ENCODE measurements around the gene RPUSD3. TPM values are rescaled to one million over a fixed set of nuclear protein-coding genes. Genes with fewer than 3 reads are reported as not detected.

The RPUSD3 gene
- total and polyA plus RNA-seq, 2 donors (not counting 3 experiments of a cell fraction or from before 2014, with no cell fraction given): 38.9 to 56.6 TPM

- TF ChIP-seq MAX (IDR thresholded peaks at IDR 0.05; ENCODE audit: insufficient read depth, insufficient read length) (no peak), EZH2 (IDR thresholded peaks at IDR 0.05; ENCODE audit: borderline replicate concordance, low read depth, low read length, severe bottlenecking) (no peak), GATA2 (IDR thresholded peaks at IDR 0.05; ENCODE audit: insufficient read depth, insufficient read length, low read depth, low read length) (no peak)
- H3K9ac ChIP-seq (replicated peaks; ENCODE audit: extremely low read depth, insufficient read depth, low read length): no peak overlapping the region
- H4K20me1 ChIP-seq (replicated peaks; ENCODE audit: control insufficient read depth, extremely low read depth, insufficient read depth, low read length): no peaks in the 10 kb centered on the region
- peaks cover 0 to 2% of the 10 kb centered on the region in 2 experiments for H3K36me3 ChIP-seq (ENCODE audit: control insufficient read depth in 2 of 2, extremely low read depth in 1 of 2, insufficient read depth in 2 of 2, low read length in 2 of 2)
- POLR2A ChIA-PET: interaction anchor here (0.6 to 0.7 kb wide), 3 partner anchors 9 to 100 kb away, joined by 3 to 5 read pairs (median 4); no protein-coding TSS in a partner anchor
- intact Hi-C loops (cut with micrococcal nuclease): no loop called here
- no peaks in the 10 kb centered on the region for H3K9me3 ChIP-seq (replicated peaks; ENCODE audit: control insufficient read depth, insufficient read depth, low read length)
- no peaks in the 10 kb centered on the region for H3K9me1 ChIP-seq (replicated peaks; ENCODE audit: control insufficient read depth, extremely low read depth, insufficient read depth, low read length)
- CTCF ChIA-PET: interaction anchor here (0.7 to 5.2 kb wide), 4 partner anchors 10 to 100 kb away, joined by 3 to 35 read pairs (median 6); partner anchors contain the start of gene CRELD1
- H3K27me3 ChIP-seq (ENCODE audit: control insufficient read depth in 2 of 2, insufficient read depth in 2 of 2, low read length in 2 of 2): no peaks in the 10 kb centered on the region
- H2AFZ ChIP-seq (ENCODE audit: low read depth, low read length): no peak overlapping the region
- no peak overlapping the region for H3K4me2 ChIP-seq (ENCODE audit: insufficient read depth, low read length)
- BruUV-seq (replicated peaks): no TSS peak
- no peak overlapping the region for H3K4me3 ChIP-seq (replicated peaks in 1 of 3; ENCODE audit: insufficient read depth in 1 of 3, low read depth in 1 of 3, low read length in 3 of 3)
- dilution Hi-C loops (cut with MboI; ENCODE audit: extremely low pct_ligation_motif_present, low sequenced_read_pairs): no loop called here
- peaks cover 12% of the 10 kb centered on the region for H3K4me1 ChIP-seq (ENCODE audit: control insufficient read depth, extremely low read depth, insufficient read depth, low read length)
- no peak overlapping the region for H3K27ac ChIP-seq (ENCODE audit: insufficient read depth, low read depth, low read length)
- FAIRE-seq (no peak), DNase-seq (ENCODE audit: low read depth, low spot score) (no peak)
- peaks cover 3% of the 10 kb centered on the region for H3K79me2 ChIP-seq (ENCODE audit: control insufficient read depth, insufficient read depth, low read length)
Observed at GRCh38 chr3:9846931-9847488, 3.2 kb upstream of the RPUSD3 start.

GRCh38 chr3:9846231-9846630, 2.4 kb upstream of the RPUSD3 start:
- Histone ChIP-seq H2AFZ (ENCODE audit: low read depth, low read length) (peak overlapping the region; percentile 26), H3K9me1 (replicated peaks; ENCODE audit: control insufficient read depth, extremely low read depth, insufficient read depth, low read length) (no peaks in the 10 kb centered on the region), H3K27ac (ENCODE audit: insufficient read depth, low read depth, low read length) (no peak overlapping the region), H4K20me1 (replicated peaks; ENCODE audit: control insufficient read depth, extremely low read depth, insufficient read depth, low read length) (no peaks in the 10 kb centered on the region), H3K36me3 (ENCODE audit: control insufficient read depth in 2 of 2, extremely low read depth in 1 of 2, insufficient read depth in 2 of 2, low read length in 2 of 2) (peaks cover 2 to 4% of the 10 kb centered on the region in 2 experiments), H3K9me3 (replicated peaks; ENCODE audit: control insufficient read depth, insufficient read depth, low read length) (no peaks in the 10 kb centered on the region), H3K4me2 (ENCODE audit: insufficient read depth, low read length) (no peak overlapping the region), H3K79me2 (ENCODE audit: control insufficient read depth, insufficient read depth, low read length) (peaks cover 3% of the 10 kb centered on the region), H3K4me1 (ENCODE audit: control insufficient read depth, extremely low read depth, insufficient read depth, low read length) (peaks cover 12% of the 10 kb centered on the region), H3K9ac (replicated peaks; ENCODE audit: extremely low read depth, insufficient read depth, low read length) (no peak overlapping the region), H3K27me3 (ENCODE audit: control insufficient read depth in 2 of 2, insufficient read depth in 2 of 2, low read length in 2 of 2) (no peaks in the 10 kb centered on the region), H3K4me3 (replicated peaks in 1 of 3; ENCODE audit: insufficient read depth in 1 of 3, low read depth in 1 of 3, low read length in 3 of 3) (no peak overlapping the region)
- POLR2A ChIA-PET: interaction anchor here (0.6 to 0.7 kb wide), 3 partner anchors 8 to 101 kb away, joined by 3 to 5 read pairs (median 4); no protein-coding TSS in a partner anchor
- dilution Hi-C loops (cut with MboI; ENCODE audit: extremely low pct_ligation_motif_present, low sequenced_read_pairs): no loop called here
- intact Hi-C loops (cut with micrococcal nuclease): no loop called here
- no peak for FAIRE-seq
- CTCF ChIA-PET: interaction anchor here (0.7 to 5.2 kb wide), 4 partner anchors 10 to 100 kb away, joined by 3 to 35 read pairs (median 6); partner anchors contain the start of gene CRELD1
- DNase-seq (ENCODE audit: low read depth, low spot score): no peak
- no TSS peak for BruUV-seq (replicated peaks)
- TF ChIP-seq JUN (IDR thresholded peaks at IDR 0.05; ENCODE audit: borderline replicate concordance, insufficient read depth, insufficient read length, low read depth): no peak
- TF ChIP-seq MAX (IDR thresholded peaks at IDR 0.05; ENCODE audit: insufficient read depth, insufficient read length): no peak
- TF ChIP-seq MYC (IDR thresholded peaks at IDR 0.05; ENCODE audit: low read depth, low read length): no peak
- no peak for TF ChIP-seq POLR2A (IDR thresholded peaks at IDR 0.05; ENCODE audit: low read depth, low read length)
- TF ChIP-seq GATA2 (IDR thresholded peaks at IDR 0.05; ENCODE audit: insufficient read depth, insufficient read length, low read depth, low read length): no peak
- TF ChIP-seq EZH2 (IDR thresholded peaks at IDR 0.05; ENCODE audit: borderline replicate concordance, low read depth, low read length, severe bottlenecking): no peak
- TF ChIP-seq FOS (IDR thresholded peaks at IDR 0.05; ENCODE audit: borderline replicate concordance, insufficient read depth, low read length): no peak
- TF ChIP-seq CTCF (IDR thresholded peaks at IDR 0.05; ENCODE audit: extremely low read depth in 1 of 2, insufficient read depth in 1 of 2, low read depth in 1 of 2, low read length in 2 of 2): no peak
- TF ChIP-seq POLR2AphosphoS5 (IDR thresholded peaks at IDR 0.05; ENCODE audit: insufficient read depth, low read depth, low read length): no peak

Measured in endothelial cell of umbilical vein (primary cell).